Suprapubic skin (tissue), 4 donors: ENCODE measurements around the gene S100A1.

Experiments used
- CTCF ChIP-seq, 2 donors: fragments of 200-600 bp in 1 of 2; fragments of 450-650 bp in 1 of 2; sonication (generic) in 1 of 2; IDR thresholded peaks; one replicate each; pipeline ENCODE4 v1.5.1; 2016 to 2019; ENCODE audit warnings: antibody characterized with exemption in 2 of 2, mild to moderate bottlenecking in 1 of 2, moderate library complexity in 1 of 2
- POLR2A ChIP-seq, 2 donors: fragments of 450-650 bp; IDR thresholded peaks; one replicate each; pipeline ENCODE4 v1.6.1; 2017; ENCODE audit warnings: antibody characterized with exemption in 2 of 2, mild to moderate bottlenecking in 2 of 2, moderate library complexity in 2 of 2
- POLR2AphosphoS5 ChIP-seq, 3 donors: sonication (generic); formaldehyde crosslinking; IDR thresholded peaks; one replicate each; pipeline ENCODE4 v1.6.1; 2017; ENCODE audit warnings: antibody characterized with exemption in 3 of 3

GRCh38 chr1:153652805-153653500, 24.7 kb downstream of the S100A1 start:
- TF ChIP-seq CTCF (IDR thresholded peaks at IDR 0.05): no peak
- TF ChIP-seq POLR2AphosphoS5 (IDR thresholded peaks at IDR 0.05): no peak
- TF ChIP-seq POLR2A (IDR thresholded peaks at IDR 0.05): no peak
